GM21390 (cell line): Measurements from ENCODE around the gene SPDYE5.

Experiments
- ATAC-seq: cut with Tn5 transposase; IDR thresholded peaks from one replicate; pipeline ENCODE4 v1.9.1; 2021; ENCODE audit not compliant: unreplicated experiment

The SPDYE5 gene

GRCh38 chr7:75536940-75537538, 44.9 kb downstream of the SPDYE5 start:
- ATAC-seq: no peak

GRCh38 chr7:75537731-75538130, 45.6 kb downstream of the SPDYE5 start:
- no peak for ATAC-seq

DNA sequence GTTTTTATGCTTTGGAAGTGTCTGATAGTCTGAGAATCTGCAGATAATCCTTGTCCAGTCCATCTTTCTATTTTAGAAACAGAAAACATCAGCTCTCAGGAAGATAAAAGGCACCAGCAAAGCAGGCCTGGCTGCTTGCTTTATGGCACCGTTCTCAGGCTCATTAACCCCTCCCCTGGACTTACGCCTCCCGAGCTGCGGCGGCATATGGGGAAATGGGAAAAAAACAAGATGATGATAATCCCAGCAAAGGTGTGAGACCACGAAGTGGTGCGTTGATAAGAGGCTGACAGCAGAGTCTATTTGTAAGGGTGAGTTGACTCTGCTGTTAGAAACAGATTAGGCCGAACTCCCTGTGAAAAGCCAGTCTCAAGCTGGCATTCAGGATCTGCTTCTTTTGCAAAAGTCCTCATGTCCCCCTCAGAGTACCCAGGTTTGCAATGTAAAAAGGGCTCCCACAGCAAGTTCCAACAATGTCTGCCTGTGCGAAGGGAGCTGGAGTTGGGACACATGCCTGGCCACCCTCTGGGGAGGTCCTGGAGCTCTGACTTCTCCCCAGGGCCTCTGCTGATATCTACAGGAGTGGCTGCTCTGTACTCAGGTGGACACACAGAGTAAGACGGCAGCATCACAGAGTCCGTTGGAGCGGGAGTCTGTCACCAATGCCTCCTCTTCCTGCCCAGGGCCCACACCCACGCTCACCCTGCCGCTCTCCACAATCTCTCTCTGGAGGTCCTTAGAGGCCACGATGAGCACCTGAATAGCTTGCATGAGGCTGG, 54.3 kb downstream of the SPDYE5 start:
- no peak for ATAC-seq
